Stimulated activated CD4-positive, alpha-beta T cell treated with anti-CD3 and anti-CD28 coated beads, TNF-alpha, amount 100 ng/mL, for 48 hours (primary cell): Measurements from ENCODE around the gene LMOD2.

Experiments used
- DNase-seq, 3 donors: peaks; one replicate each; pipeline ENCODE4 v3.0.0-alpha.2; 2020; ENCODE audit warnings: low read depth in 3 of 3

Gene LMOD2

GRCh38 chr7:123639631-123640030 lies 16.0 kb upstream of the LMOD2 start:
- no peak for DNase-seq

DNA sequence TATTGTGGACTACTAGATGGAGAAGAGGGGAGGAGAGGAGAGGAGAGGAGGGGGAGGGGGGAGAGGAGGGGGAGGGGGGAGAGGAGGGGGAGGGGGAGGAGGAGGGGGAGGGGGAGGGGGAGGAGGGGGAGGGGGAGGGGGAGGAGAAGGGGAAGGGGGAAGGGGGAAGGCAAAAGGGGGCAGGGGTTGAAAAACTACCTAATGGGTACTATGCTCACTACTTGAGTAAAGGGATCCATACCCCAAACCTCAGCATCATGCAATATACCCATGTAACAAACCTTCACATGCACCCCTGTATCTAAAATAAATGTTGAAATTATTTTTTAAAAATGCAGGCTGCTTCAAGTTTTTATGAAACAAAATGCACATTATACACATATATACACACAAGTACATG lies 15.1 kb upstream of the LMOD2 start:
- DNase-seq = no peak

DNA sequence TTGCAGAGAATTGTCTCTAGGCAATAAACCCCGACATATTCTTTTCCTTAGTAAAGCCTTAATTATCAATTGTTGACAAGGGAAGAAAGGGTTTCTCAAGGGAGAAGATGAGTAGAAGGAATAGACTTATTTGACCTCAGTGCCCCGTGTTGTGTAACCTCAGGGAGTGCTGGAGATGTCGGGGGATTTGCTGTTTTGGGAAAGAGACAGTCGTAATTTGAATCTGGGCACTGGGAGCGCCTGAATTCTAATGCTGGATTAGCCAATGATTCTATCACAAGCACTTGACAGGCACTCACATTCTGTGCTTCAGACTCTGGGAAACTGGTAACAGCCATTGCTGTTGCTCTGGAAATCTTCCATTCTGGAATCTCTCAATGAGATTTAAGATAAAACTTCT lies 13.8 kb upstream of the LMOD2 start:
- no peak for DNase-seq

GRCh38 chr7:123643495-123644441 lies 11.9 kb upstream of the LMOD2 start:
- no peak for DNase-seq

DNA sequence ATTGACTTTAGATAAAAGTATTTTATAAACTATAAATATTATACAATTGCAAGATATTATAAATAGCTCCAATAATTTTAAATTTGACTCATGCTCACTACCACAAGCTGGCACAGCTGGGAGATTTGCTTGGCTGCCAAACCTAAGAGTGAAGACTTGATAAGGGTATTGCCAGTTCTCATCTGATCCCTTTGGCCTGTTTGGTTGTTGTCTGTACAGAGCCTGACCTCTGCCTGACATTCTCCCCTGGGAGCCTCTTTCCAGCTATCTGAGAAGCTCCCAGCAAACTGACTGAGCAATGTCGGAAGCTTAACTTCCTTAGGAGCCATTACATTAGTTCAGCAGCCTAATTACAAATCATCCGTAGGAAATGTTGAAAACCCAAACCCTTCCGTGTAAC lies 10.2 kb upstream of the LMOD2 start:
- no peak for DNase-seq

GRCh38 chr7:123647106-123647730 lies 8.4 kb upstream of the LMOD2 start:
- DNase-seq = no peak

GRCh38 chr7:123649964-123650363 lies 5.7 kb upstream of the LMOD2 start:
- DNase-seq = no peak

- no peak for DNase-seq
Measured at GRCh38 chr7:123650595-123650994, 5.1 kb upstream of the LMOD2 start.

- no peak for DNase-seq
Measured at GRCh38 chr7:123652406-123652805, 3.3 kb upstream of the LMOD2 start.

DNA sequence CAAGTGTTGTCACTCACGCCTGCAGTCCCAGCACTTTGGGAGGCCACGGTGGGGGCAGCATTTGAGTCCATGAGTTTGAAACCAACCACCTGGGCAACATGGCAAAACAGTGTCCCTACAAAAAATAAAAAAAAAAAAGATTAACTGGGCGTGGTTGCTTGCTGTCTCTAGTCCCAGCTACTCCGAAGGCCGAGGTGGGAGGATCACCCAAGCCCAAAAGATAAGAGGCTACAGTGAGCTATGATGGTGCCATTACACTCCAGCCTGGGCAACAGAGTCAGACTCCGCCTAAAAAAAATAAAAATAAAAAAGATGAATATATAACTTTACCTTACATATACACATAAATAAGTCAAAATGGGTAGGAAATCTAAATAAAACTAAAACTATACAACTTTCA lies 2.5 kb upstream of the LMOD2 start:
- DNase-seq = no peak

- DNase-seq = no peak
Measured at GRCh38 chr7:123656544-123657303, 1.1 kb downstream of the LMOD2 start.

- DNase-seq = no peak
Measured at GRCh38 chr7:123657304-123657685, 1.6 kb downstream of the LMOD2 start.

GRCh38 chr7:123658023-123658422 lies 2.4 kb downstream of the LMOD2 start:
- DNase-seq = no peak

DNA sequence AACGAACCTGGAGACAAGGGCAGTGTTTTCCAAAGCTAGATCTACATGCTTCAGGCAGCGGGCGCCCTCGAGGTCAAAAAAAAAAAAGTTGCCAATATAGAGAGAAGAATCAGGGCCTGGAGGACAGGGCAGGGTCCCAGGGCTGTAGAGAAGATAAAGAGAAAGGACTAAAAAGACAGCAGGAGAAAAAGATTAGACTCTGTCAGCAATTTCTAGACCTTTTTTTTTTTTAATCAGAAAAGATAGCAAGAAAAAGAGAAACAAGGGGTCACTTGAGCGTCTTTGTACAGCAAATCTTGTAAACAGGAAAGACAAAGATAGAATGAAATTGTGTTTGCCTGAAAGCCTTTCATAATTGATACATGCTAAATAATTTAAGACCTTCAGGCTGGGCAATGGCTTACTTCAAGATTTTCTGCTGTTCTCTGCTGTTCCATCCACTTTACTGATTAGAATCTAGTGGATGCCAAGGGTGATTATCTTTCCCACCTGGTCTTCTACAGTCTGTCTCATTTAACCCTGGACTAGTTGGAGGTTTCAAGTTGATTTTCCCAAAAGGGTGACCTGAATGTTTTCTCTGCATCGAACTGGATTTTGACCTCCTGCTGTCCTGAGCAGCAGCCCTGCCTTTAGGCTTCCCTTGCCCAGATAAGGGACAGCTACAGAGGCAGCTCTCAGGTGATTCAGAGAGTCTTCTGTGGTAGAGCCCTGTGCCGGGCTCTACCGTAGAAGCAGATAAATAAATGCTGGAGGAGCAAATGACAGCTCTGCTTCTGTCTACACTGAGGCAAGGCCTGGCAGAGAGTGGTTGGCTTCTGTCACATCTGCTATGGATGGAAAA lies 5.1 kb downstream of the LMOD2 start:
- no peak for DNase-seq

GRCh38 chr7:123661765-123662164 lies 6.1 kb downstream of the LMOD2 start:
- no peak for DNase-seq

DNA sequence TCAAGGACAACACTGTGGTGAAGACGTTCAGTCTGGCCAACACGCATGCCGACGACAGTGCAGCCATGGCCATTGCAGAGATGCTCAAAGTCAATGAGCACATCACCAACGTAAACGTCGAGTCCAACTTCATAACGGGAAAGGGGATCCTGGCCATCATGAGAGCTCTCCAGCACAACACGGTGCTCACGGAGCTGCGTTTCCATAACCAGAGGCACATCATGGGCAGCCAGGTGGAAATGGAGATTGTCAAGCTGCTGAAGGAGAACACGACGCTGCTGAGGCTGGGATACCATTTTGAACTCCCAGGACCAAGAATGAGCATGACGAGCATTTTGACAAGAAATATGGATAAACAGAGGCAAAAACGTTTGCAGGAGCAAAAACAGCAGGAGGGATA lies 6.6 kb downstream of the LMOD2 start:
- DNase-seq = no peak

GRCh38 chr7:123662755-123663154 lies 7.1 kb downstream of the LMOD2 start:
- DNase-seq = no peak

DNA sequence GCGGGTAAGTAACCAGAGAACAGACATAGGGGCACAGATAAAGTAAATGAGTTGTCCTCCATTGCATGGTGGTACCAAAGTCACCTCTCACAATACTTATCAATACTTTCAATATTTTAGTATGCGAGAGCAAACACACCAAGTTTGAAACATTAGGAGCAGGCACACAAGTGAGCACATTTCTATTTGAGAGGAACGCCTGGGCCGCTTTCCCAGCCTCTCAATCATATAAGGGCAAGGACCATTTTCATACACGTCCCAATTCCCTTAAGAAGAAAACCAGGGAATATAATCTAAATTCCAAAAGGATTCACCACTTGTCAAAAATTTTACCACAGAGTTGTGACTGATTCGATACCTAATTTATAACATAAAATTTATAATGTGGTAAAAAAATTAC lies 7.5 kb downstream of the LMOD2 start:
- no peak for DNase-seq

DNA sequence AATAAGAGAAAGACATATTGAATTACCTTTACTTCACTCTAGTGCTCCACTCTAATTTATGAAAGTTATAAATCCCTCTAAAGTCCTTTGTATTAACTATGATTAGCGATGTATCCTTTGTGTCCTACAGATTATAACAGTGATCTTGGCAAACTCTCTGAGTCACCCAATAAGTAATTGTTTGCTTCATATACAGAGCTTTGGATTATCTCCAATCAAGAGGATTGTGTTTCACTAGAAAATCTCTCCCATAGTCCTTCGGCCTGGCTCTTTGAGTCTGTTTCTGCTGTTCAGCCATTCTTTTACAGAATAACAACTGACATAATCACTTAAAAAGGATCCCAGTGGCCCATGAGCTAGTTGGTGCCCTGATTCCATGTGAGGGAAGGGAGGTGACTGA lies 9.5 kb downstream of the LMOD2 start:
- DNase-seq = no peak

DNA sequence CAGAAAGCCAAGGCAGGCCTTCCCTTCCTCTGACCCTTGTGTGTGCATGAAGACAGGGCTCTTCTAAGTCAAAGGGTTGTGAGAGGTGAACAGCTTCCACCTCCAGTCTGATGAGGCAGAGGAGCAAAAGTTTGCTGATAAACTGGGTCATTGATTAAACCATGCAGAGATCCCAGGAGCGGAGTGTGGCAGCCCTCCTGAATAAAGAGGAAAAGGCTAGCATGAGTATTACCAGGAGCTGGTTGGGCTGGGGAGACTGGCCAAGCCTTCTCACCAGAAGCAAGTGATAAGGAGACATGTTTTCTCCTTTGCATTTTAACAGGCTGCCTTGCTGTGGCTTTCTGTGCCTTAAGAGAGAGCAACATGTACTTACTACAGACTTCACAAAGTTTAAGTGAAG lies 10.2 kb downstream of the LMOD2 start:
- DNase-seq = no peak

DNA sequence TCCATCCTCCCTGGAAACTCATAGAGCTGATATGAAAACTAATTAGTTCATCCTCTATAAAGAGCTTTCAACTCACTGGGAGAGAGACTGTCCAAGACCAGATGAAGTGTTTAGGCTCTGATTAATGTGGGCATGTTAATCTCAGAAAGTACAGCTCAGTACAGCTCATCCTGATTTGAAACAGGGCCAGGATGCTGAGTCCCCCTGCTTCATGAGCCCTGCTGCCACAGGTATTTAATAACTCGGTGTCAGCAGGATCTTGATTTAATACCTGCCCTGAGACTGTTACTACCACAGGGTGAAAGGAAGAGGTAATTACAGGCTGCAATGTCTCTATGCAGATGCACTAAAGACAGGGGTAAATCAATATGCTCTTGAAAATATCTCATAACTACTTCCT lies 10.8 kb downstream of the LMOD2 start:
- DNase-seq = no peak

- DNase-seq = no peak
Measured at GRCh38 chr7:123669485-123669884, 13.8 kb downstream of the LMOD2 start.
